Gastrocnemius medialis (tissue), 4 donors: ENCODE data around the gene CPM. TPM values are rescaled to one million over a fixed set of nuclear protein-coding genes. Genes with fewer than 3 reads are reported as not detected.

Experiments used
- ATAC-seq, 2 donors: fragments of 150-250 bp; one replicate each; pipeline ENCODE4 v1.9.1; 2016
- DNase-seq, 2 donors: peaks; one replicate each; pipeline ENCODE4 v3.0.0-alpha.2; 2019
- H3K27ac ChIP-seq, 4 donors: fragments of 200-600 bp; sonication (generic); 1 replicate in 1 of 4; 2 replicates in 3 of 4; pipeline ENCODE4 v1.5.1; 2016 to 2018; ENCODE audit warnings: mild to moderate bottlenecking in 2 of 4, moderate library complexity in 1 of 4
- H3K27me3 ChIP-seq, 3 donors: fragments of 200-600 bp; sonication (generic) in 2 of 3; 1 replicate in 1 of 3; 2 replicates in 2 of 3; pipeline versions ENCODE4 v1.5.1 to v1.6.0; 2016 to 2019; ENCODE audit warnings: mild to moderate bottlenecking in 1 of 3, moderate library complexity in 1 of 3
- H3K36me3 ChIP-seq, 2 donors: fragments of 200-600 bp; sonication (generic) in 1 of 2; one replicate each; pipeline ENCODE4 v1.5.1; 2017 to 2018
- H3K4me1 ChIP-seq, 2 donors: fragments of 200-600 bp; sonication (generic) in 1 of 2; one replicate each; pipeline ENCODE4 v1.5.1; 2016 to 2017; ENCODE audit warnings: mild to moderate bottlenecking in 2 of 2
- H3K4me3 ChIP-seq, 4 donors: fragments of 200-600 bp; sonication (generic) in 3 of 4; 1 replicate in 1 of 4; 2 replicates in 3 of 4; pipeline ENCODE4 v1.5.1; 2016 to 2019; ENCODE audit warnings: mild to moderate bottlenecking in 2 of 4
- H3K9me3 ChIP-seq, 3 donors: fragments of 200-600 bp; sonication (generic) in 2 of 3; 1 replicate in 1 of 3; 2 replicates in 2 of 3; pipeline ENCODE4 v1.5.1; 2016 to 2019
- POLR2A ChIP-seq, 2 donors: fragments of 450-650 bp; IDR thresholded peaks; one replicate each; pipeline ENCODE4 v1.6.1; 2017; ENCODE audit warnings: antibody characterized with exemption in 2 of 2, mild to moderate bottlenecking in 2 of 2, moderate library complexity in 2 of 2
- in situ Hi-C, 4 donors: fragments of 200-750 bp; cut with MboI; loops; one replicate each; pipeline versions ENCODE4 v1.15.0 to v1.8.0; 2017; ENCODE audit warnings: low sequenced_read_pairs in 4 of 4
- intact Hi-C: fragments of 100-400 bp; cut with DNase I; formaldehyde crosslinking; loops from one replicate; pipeline ENCODE4 v1.15.1; 2023; ENCODE audit warnings: low total_unique reads
- total RNA-seq, 4 donors: library from RNA; depleted of rRNA; stranded (reverse); fragments of >200 nt; gene quantifications; one replicate each; pipeline versions ENCODE4 v1.1.0 to v1.2.3, GENCODE V29; 2016
- TF ChIP-seq, protein P1 (sequence below), 5 experiments: fragments of 450-650 bp in 3 of 5; fragments of 200-600 bp in 2 of 5; sonication (generic) in 2 of 5; IDR thresholded peaks in 4 of 5; conservative IDR thresholded peaks in 1 of 5; 1 replicate in 4 of 5; 2 replicates in 1 of 5; pipeline ENCODE4 v1.5.1; 2016 to 2019; ENCODE audit warnings: antibody characterized with exemption in 5 of 5, mild to moderate bottlenecking in 3 of 5, moderate library complexity in 3 of 5

The CPM gene
- total RNA-seq, 4 donors from 2014 or later = 12.9 to 78.4 (median 18.6) TPM

DNA sequence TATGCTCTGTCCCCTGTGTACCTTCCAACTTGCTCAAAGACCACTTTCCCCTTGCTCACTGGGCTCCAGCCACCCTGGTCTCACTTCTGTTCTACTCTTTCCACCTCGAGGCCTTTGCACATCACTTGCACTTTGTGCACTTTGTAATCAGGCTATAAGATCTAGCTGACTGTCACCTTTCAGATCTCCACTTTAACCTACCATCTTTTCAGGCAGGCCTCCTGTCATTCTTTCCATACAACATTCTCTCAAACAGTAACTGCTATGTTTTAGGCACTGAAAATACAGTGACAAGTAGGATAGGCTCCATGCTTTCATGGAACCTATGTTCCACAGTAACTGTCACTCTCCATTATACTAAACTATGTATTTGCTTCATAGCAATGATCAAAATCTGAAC lies 14.0 kb downstream of the CPM start:
- Histone ChIP-seq H3K27ac (no peak overlapping the region), H3K9me3 (no peaks in the 10 kb centered on the region), H3K4me1 (no peaks in the 10 kb centered on the region), H3K4me3 (no peak overlapping the region), H3K27me3 (no peaks in the 10 kb centered on the region), H3K36me3 (no peaks in the 10 kb centered on the region)
- TF ChIP-seq, protein P1, sequence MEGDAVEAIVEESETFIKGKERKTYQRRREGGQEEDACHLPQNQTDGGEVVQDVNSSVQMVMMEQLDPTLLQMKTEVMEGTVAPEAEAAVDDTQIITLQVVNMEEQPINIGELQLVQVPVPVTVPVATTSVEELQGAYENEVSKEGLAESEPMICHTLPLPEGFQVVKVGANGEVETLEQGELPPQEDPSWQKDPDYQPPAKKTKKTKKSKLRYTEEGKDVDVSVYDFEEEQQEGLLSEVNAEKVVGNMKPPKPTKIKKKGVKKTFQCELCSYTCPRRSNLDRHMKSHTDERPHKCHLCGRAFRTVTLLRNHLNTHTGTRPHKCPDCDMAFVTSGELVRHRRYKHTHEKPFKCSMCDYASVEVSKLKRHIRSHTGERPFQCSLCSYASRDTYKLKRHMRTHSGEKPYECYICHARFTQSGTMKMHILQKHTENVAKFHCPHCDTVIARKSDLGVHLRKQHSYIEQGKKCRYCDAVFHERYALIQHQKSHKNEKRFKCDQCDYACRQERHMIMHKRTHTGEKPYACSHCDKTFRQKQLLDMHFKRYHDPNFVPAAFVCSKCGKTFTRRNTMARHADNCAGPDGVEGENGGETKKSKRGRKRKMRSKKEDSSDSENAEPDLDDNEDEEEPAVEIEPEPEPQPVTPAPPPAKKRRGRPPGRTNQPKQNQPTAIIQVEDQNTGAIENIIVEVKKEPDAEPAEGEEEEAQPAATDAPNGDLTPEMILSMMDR (IDR thresholded peaks at IDR 0.05 in 4 of 5, conservative IDR thresholded peaks at IDR 0.05 in 1 of 5) = no peak
- no peak for TF ChIP-seq POLR2A (IDR thresholded peaks at IDR 0.05)
- ATAC-seq (no peak), DNase-seq (no peak)
- intact Hi-C loops (no loop called here), in situ Hi-C loops (no loop called here)

DNA sequence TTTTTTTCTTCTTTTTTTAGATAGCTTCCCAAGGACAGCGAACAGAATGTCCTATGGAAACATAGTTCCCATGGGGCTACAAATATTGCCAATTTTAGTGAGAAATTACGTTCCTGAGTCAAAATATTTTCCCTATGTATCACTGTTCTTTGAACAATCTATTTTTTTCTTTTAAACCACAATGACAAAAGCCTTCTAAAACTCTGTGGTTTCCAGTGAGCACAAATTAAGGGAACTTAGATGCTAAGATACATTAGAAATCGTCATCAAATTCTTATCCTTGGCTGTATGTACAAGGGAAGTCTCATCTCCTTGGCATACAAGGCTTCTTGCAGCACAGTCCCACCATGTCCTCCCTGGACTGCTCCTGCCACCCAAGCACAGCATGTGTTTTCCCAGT lies 17.9 kb downstream of the CPM start:
- in situ Hi-C loops (no loop called here), intact Hi-C loops (no loop called here)
- Histone ChIP-seq H3K27me3 (no peaks in the 10 kb centered on the region), H3K4me1 (no peaks in the 10 kb centered on the region), H3K36me3 (no peaks in the 10 kb centered on the region), H3K27ac (peak overlapping the region in 3 of 4 donors; percentile 12 to 59 (median 54)), H3K9me3 (no peaks in the 10 kb centered on the region), H3K4me3 (no peak overlapping the region)
- peak in 1 of 2 donors; percentile 11 for ATAC-seq
- TF ChIP-seq, protein P1 (IDR thresholded peaks at IDR 0.05 in 4 of 5, conservative IDR thresholded peaks at IDR 0.05 in 1 of 5) = no peak
- TF ChIP-seq POLR2A (IDR thresholded peaks at IDR 0.05) = no peak
- DNase-seq = no peak

DNA sequence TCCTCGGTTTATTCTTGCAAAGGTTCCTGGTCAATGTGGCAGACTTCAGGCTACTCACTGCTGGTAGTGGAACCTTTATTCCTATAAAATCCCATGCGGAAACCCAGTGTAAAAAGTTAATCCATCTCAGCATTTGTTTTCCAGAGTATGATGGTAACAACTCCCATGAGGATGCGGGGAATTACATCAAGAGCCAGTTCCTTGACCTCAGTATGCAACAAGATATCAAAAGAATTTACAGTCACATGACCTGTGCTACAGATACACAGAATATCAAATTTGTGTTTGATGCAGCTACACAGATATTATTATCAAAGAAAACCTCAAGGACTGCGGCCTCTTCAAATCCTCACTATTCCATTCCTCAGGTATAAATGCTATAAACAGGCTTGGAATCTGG lies 19.3 kb downstream of the CPM start:
- ATAC-seq (peak in 1 of 2 donors; percentile 30), DNase-seq (no peak)
- H3K9me3 ChIP-seq = no peaks in the 10 kb centered on the region
- intact Hi-C loops (no loop called here), in situ Hi-C loops (no loop called here)
- peak overlapping the region in 2 of 4 donors; percentile 50 to 55 for H3K27ac ChIP-seq
- TF ChIP-seq POLR2A (IDR thresholded peaks at IDR 0.05) = no peak
- TF ChIP-seq, protein P1 (IDR thresholded peaks at IDR 0.05 in 4 of 5, conservative IDR thresholded peaks at IDR 0.05 in 1 of 5) = no peak
- H3K4me3 ChIP-seq = no peak overlapping the region
- H3K36me3 ChIP-seq = no peaks in the 10 kb centered on the region
- H3K4me1 ChIP-seq = no peaks in the 10 kb centered on the region
- no peaks in the 10 kb centered on the region for H3K27me3 ChIP-seq

DNA sequence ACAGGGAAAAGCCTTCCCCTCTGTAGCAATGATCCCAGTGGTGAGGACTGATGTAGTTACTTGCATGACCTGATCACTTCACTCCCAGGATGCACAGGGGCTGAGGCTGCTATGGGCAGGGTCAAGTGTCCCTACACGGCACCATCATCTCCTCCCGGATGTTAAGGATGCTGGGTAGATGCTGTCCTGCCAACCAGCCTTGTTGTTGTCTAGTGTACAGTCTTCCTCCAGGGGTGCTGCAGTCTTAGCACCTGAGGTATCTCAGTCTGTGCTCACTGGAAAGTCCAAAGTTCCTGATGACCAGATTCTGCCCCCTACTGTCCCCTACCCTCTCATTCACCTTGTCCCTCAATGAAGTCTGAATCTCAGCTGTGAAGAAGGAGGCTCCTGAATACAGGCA lies 20.1 kb downstream of the CPM start:
- no peaks in the 10 kb centered on the region for H3K36me3 ChIP-seq
- ATAC-seq (no peak), DNase-seq (no peak)
- TF ChIP-seq, protein P1 (IDR thresholded peaks at IDR 0.05 in 4 of 5, conservative IDR thresholded peaks at IDR 0.05 in 1 of 5) = no peak
- no peak for TF ChIP-seq POLR2A (IDR thresholded peaks at IDR 0.05)
- peak overlapping the region in 2 of 4 donors; percentile 35 to 43 for H3K27ac ChIP-seq
- H3K9me3 ChIP-seq = no peaks in the 10 kb centered on the region
- in situ Hi-C loops = no loop called here
- no peaks in the 10 kb centered on the region for H3K27me3 ChIP-seq
- no peaks in the 10 kb centered on the region for H3K4me1 ChIP-seq
- intact Hi-C loops = no loop called here
- no peak overlapping the region for H3K4me3 ChIP-seq

GRCh38 chr12:68911197-68911718 lies 21.7 kb downstream of the CPM start:
- Histone ChIP-seq H3K27ac (no peak overlapping the region), H3K9me3 (no peaks in the 10 kb centered on the region), H3K36me3 (no peaks in the 10 kb centered on the region), H3K4me1 (no peaks in the 10 kb centered on the region), H3K4me3 (no peak overlapping the region), H3K27me3 (no peaks in the 10 kb centered on the region)
- in situ Hi-C loops = no loop called here
- no peak for TF ChIP-seq POLR2A (IDR thresholded peaks at IDR 0.05)
- TF ChIP-seq, protein P1 (IDR thresholded peaks at IDR 0.05 in 4 of 5, conservative IDR thresholded peaks at IDR 0.05 in 1 of 5) = no peak
- ATAC-seq (no peak), DNase-seq (no peak)
- intact Hi-C loops = no loop called here
